HEK293 (cell line): ENCODE results near the gene WARS2.

ENCODE experiments used
- PRDM1 ChIP-seq: fragments of 450-650 bp; formaldehyde crosslinking; IDR thresholded peaks from 2 replicates; pipeline ENCODE4; 2016; ENCODE audit warnings: missing biosample characterization, missing genetic modification characterization
- TCF7L2 ChIP-seq: IDR thresholded peaks from 2 replicates; pipeline ENCODE4 v1.6.1; 2011; ENCODE audit warnings: low read depth, mild to moderate bottlenecking, inconsistent platforms, low read length, moderate library complexity, borderline replicate concordance
- ZNF510 ChIP-seq: fragments of 450-650 bp; formaldehyde crosslinking; IDR thresholded peaks from 2 replicates; pipeline ENCODE4 v1.5.1; 2018; ENCODE audit warnings: mild to moderate bottlenecking, missing genetic modification characterization, missing biosample characterization; ENCODE audit not compliant: insufficient replicate concordance
- ZNF639 ChIP-seq: fragments of 450-650 bp; formaldehyde crosslinking; IDR thresholded peaks from 2 replicates; pipeline ENCODE4 v1.5.1; 2016; ENCODE audit warnings: missing biosample characterization, missing genetic modification characterization
- ZNF747 ChIP-seq: fragments of 450-650 bp; formaldehyde crosslinking; IDR thresholded peaks from 2 replicates; pipeline ENCODE4 v1.5.1; 2016; ENCODE audit warnings: missing biosample characterization, missing genetic modification characterization
- TF ChIP-seq, protein P1 (sequence below): fragments of 450-650 bp; formaldehyde crosslinking; IDR thresholded peaks from 2 replicates; pipeline ENCODE4 v1.5.1; 2016; ENCODE audit warnings: missing biosample characterization, missing genetic modification characterization

DNA sequence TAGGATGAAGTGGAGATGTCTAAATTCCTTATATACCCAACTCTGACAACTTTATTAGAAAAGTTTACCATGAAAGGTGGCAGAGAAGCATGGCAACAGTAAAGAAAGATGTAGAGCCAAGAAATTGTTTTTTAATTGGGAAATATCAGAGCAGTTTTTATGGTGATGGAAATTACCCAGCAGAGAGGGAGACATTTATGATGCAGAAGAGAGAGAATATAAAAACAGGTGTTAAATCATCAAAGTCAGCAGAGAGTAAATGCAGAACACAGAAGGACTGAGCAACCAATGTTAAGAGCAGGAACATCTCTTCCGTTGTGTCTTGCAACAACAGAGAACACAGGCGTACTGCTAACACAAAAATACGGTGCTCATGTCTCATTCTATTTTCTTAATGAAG lies 28.2 kb downstream of the WARS2 start:
- TF ChIP-seq ZNF510 (no peak), ZNF639 (tag by site-specific recombination) (no peak), TCF7L2 (no peak), PRDM1 (no peak), ZNF747 (no peak)
- TF ChIP-seq, protein P1, sequence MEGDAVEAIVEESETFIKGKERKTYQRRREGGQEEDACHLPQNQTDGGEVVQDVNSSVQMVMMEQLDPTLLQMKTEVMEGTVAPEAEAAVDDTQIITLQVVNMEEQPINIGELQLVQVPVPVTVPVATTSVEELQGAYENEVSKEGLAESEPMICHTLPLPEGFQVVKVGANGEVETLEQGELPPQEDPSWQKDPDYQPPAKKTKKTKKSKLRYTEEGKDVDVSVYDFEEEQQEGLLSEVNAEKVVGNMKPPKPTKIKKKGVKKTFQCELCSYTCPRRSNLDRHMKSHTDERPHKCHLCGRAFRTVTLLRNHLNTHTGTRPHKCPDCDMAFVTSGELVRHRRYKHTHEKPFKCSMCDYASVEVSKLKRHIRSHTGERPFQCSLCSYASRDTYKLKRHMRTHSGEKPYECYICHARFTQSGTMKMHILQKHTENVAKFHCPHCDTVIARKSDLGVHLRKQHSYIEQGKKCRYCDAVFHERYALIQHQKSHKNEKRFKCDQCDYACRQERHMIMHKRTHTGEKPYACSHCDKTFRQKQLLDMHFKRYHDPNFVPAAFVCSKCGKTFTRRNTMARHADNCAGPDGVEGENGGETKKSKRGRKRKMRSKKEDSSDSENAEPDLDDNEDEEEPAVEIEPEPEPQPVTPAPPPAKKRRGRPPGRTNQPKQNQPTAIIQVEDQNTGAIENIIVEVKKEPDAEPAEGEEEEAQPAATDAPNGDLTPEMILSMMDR (tag by site-specific recombination), result no peak
